C4-2B (cell line): Measurements from ENCODE around the gene SPO11.

ENCODE experiments used
- CTCF ChIP-seq: fragments of 450-650 bp; conservative IDR thresholded peaks from 2 replicates; pipeline ENCODE4 v1.5.1; 2017; ENCODE audit warnings: mild to moderate bottlenecking
- ZFX ChIP-seq: fragments of 450-650 bp; IDR thresholded peaks from 2 replicates; pipeline ENCODE4 v1.6.1; 2017

- TF ChIP-seq CTCF (no peak), ZFX (no peak)
Measured at GRCh38 chr20:57327820-57328219, 1.8 kb upstream of the SPO11 start.
